Natural killer cell (primary cell): ENCODE data around the gene IVD. TPM values are rescaled to one million over a fixed set of nuclear protein-coding genes. Genes with fewer than 3 reads are reported as not detected.

ENCODE experiments used
- ATAC-seq, 3 donors: fragments of 150-1000 bp in 2 of 3; fragments of 200-7000 bp in 1 of 3; cut with Tn5 transposase; 1 replicate in 1 of 3; 2 replicates in 2 of 3; pipeline ENCODE4 v1.10.0; 2021; ENCODE audit warnings: mild to moderate bottlenecking in 2 of 3, moderate library complexity in 2 of 3
- DNase-seq, 2 donors: peaks; one replicate each; pipeline versions ENCODE4 v3.0.0 to v3.0.0-alpha.2; 2013 to 2021; ENCODE audit warnings: mixed read lengths in 1 of 2
- H3K27ac ChIP-seq: one replicate; pipeline ENCODE4 v1.5.1; 2013; ENCODE audit warnings: mild to moderate bottlenecking, low read length
- H3K27me3 ChIP-seq: one replicate; pipeline ENCODE4 v1.6.1; 2013; ENCODE audit warnings: low read length; ENCODE audit not compliant: control insufficient read depth, insufficient read depth
- H3K36me3 ChIP-seq: one replicate; pipeline ENCODE4 v1.6.1; 2013; ENCODE audit warnings: low read length; ENCODE audit not compliant: control insufficient read depth, insufficient read depth
- H3K4me1 ChIP-seq: one replicate; pipeline ENCODE4 v1.6.1; 2013; ENCODE audit warnings: low read length; ENCODE audit not compliant: control insufficient read depth, insufficient read depth
- H3K4me3 ChIP-seq: one replicate; pipeline ENCODE4 v1.5.1; 2013; ENCODE audit warnings: low read length
- H3K9me3 ChIP-seq: one replicate; pipeline ENCODE4 v1.6.1; 2013; ENCODE audit warnings: low read length; ENCODE audit not compliant: control insufficient read depth, insufficient read depth
- H3K27ac Mint-ChIP-seq, 2 donors: one replicate each; pipeline ENCODE4 v1.8.0; 2022; ENCODE audit warnings: mild to moderate bottlenecking in 2 of 2, mixed read lengths in 2 of 2, moderate library complexity in 1 of 2
- H3K27me3 Mint-ChIP-seq, 2 donors: one replicate each; pipeline ENCODE4 v1.8.0; 2022; ENCODE audit warnings: low read depth in 2 of 2, mixed read lengths in 2 of 2
- H3K36me3 Mint-ChIP-seq: one replicate; pipeline ENCODE4 v1.8.0; 2022; ENCODE audit warnings: mixed read lengths
- H3K4me1 Mint-ChIP-seq, 2 donors: one replicate each; pipeline ENCODE4 v1.8.0; 2022; ENCODE audit warnings: mixed read lengths in 2 of 2
- H3K4me3 Mint-ChIP-seq: one replicate; pipeline ENCODE4 v1.8.0; 2022; ENCODE audit warnings: mild to moderate bottlenecking, moderate library complexity, mixed read lengths
- H3K9me3 Mint-ChIP-seq, 2 donors: one replicate each; pipeline ENCODE4 v1.8.0; 2022; ENCODE audit warnings: mixed read lengths in 2 of 2
- CTCF ChIP-seq: fragments of 200-600 bp; IDR thresholded peaks from one replicate; pipeline ENCODE4 v1.8.0; 2022; ENCODE audit warnings: antibody characterized with exemption
- WGBS: methylation state at CpG from one replicate; pipeline ENCODE4 v1.1.7; 2013; ENCODE audit warnings: missing lambda C conversion rate; ENCODE audit not compliant: insufficient coverage; 5-methylcytosine and 5-hydroxymethylcytosine counted together
- intact Hi-C: fragments of 100-400 bp; cut with micrococcal nuclease; formaldehyde crosslinking; loops from one replicate; pipeline ENCODE4 v1.14.2; 2022
- total RNA-seq, 4 donors: library from RNA; stranded (reverse); fragments of 120-200 nt in 1 of 4; gene quantifications; one replicate each; pipeline versions ENCODE4 v1.2.3 to v1.2.4, GENCODE V29; 2013 to 2022

IVD gene
- total RNA-seq, 3 donors from 2014 or later (not counting 1 experiment from before 2014, with no cell fraction given): 56.2 to 76.8 (median 67.3) TPM

- no peak for TF ChIP-seq CTCF
- Histone ChIP-seq H3K9me3 (no peaks in the 10 kb centered on the region), H3K4me1 (peaks cover 42% of the 10 kb centered on the region), H3K4me3 (peak within 1 kb of the TSS; percentile 62), H3K27me3 (peaks cover 21% of the 10 kb centered on the region), H3K36me3 (no peaks in the 10 kb centered on the region), H3K27ac (no peak within 1 kb of the TSS)
- ATAC-seq (peak; percentile 83 to 92 (median 89)), DNase-seq (peak; percentile 91 to 94)
- no peaks in the 10 kb centered on the region for H3K36me3 Mint-ChIP-seq
- H3K9me3 Mint-ChIP-seq: no peaks in the 10 kb centered on the region
- H3K27me3 Mint-ChIP-seq: peaks cover 13 to 19% of the 10 kb centered on the region in 2 donors
- H3K4me3 Mint-ChIP-seq: peak within 1 kb of the TSS; percentile 95
- intact Hi-C loops: loop anchor here (5.0 kb wide), 1 partner anchor 66 kb away; no protein-coding TSS in a partner anchor
- under 1% methylated on average over 119 of the region's 119 CpGs for WGBS
- peak within 1 kb of the TSS; percentile 70 to 84 for H3K27ac Mint-ChIP-seq
- H3K4me1 Mint-ChIP-seq: peaks cover 46 to 77% of the 10 kb centered on the region in 2 donors
Observed at GRCh38 chr15:40440743-40441564, 35.4 kb downstream of the IVD start, which contains the start of gene BAHD1. BAHD1 (plus strand) TSS chr15:40440953; CDS start chr15:40458465, 17,512 bp downstream.

GRCh38 chr15:40441565-40442531 lies 36.3 kb downstream of the IVD start:
- Mint-ChIP-seq H3K27me3 (peaks cover 13 to 14% of the 10 kb centered on the region in 2 donors), H3K36me3 (no peaks in the 10 kb centered on the region), H3K9me3 (no peaks in the 10 kb centered on the region), H3K4me1 (peaks cover 43 to 68% of the 10 kb centered on the region in 2 donors), H3K4me3 (peak overlapping the region; percentile 88), H3K27ac (peak overlapping the region; percentile 59 to 84)
- Histone ChIP-seq H3K4me1 (peaks cover 33% of the 10 kb centered on the region), H3K4me3 (peak overlapping the region; percentile 62), H3K27ac (no peak overlapping the region), H3K9me3 (no peaks in the 10 kb centered on the region), H3K36me3 (no peaks in the 10 kb centered on the region), H3K27me3 (peaks cover 13% of the 10 kb centered on the region)
- DNase-seq: peak; percentile 28 to 44
- intact Hi-C loops: loop anchor here (5.0 kb wide), 1 partner anchor 65 kb away; no protein-coding TSS in a partner anchor
- TF ChIP-seq CTCF: no peak
- peak in 2 of 3 donors; percentile 4 to 8 for ATAC-seq
- under 1% methylated on average over 119 of the region's 119 CpGs for WGBS

GRCh38 chr15:40443255-40443654 lies 37.7 kb downstream of the IVD start:
- Mint-ChIP-seq H3K9me3 (no peaks in the 10 kb centered on the region), H3K36me3 (no peaks in the 10 kb centered on the region), H3K4me3 (peak overlapping the region; percentile 83), H3K4me1 (peaks cover 43 to 56% of the 10 kb centered on the region in 2 donors), H3K27ac (peak overlapping the region in 1 of 2 donors; percentile 84), H3K27me3 (peaks cover 6% of the 10 kb centered on the region in 2 donors)
- TF ChIP-seq CTCF: no peak
- no peak for DNase-seq
- Histone ChIP-seq H3K4me1 (peaks cover 26% of the 10 kb centered on the region), H3K4me3 (no peak overlapping the region), H3K36me3 (no peaks in the 10 kb centered on the region), H3K27me3 (no peaks in the 10 kb centered on the region), H3K9me3 (no peaks in the 10 kb centered on the region), H3K27ac (no peak overlapping the region)
- intact Hi-C loops: loop anchor here (5.0 kb wide), 1 partner anchor 64 kb away; no protein-coding TSS in a partner anchor
- no peak for ATAC-seq
- WGBS: 96% methylated on average over 4 of the region's 4 CpGs
